ENCODE results near the gene TPK1.

The TPK1 gene

GRCh38 chr7:144565586-144565985, 270.3 kb downstream of the TPK1 start:
- Histone ChIP-seq H4K20me1 (ENCODE audit: control insufficient read depth, insufficient read depth, low read depth, low read length) (no peaks in the 10 kb centered on the region), H3K36me3 (ENCODE audit: control insufficient read depth, low read length) (no peaks in the 10 kb centered on the region), H3K9me2 (replicated peaks; ENCODE audit: control insufficient read depth, low read length) (no peaks in the 10 kb centered on the region), H3K4me2 (ENCODE audit: low read length) (no peak overlapping the region), H3K9me3 (ENCODE audit: control insufficient read depth, insufficient read depth, low read length) (no peaks in the 10 kb centered on the region), H3K27ac (ENCODE audit: low read depth, low read length) (no peak overlapping the region), H3K4me3 (ENCODE audit: low read length) (no peak overlapping the region), H3F3A (ENCODE audit: control insufficient read depth, insufficient read depth) (no peaks in the 10 kb centered on the region), H3K79me2 (ENCODE audit: control insufficient read depth, low read length) (no peaks in the 10 kb centered on the region), H3K27me3 (ENCODE audit: control insufficient read depth, low read length) (no peaks in the 10 kb centered on the region), H3K4me1 (ENCODE audit: control insufficient read depth, low read length) (no peaks in the 10 kb centered on the region)
- TF ChIP-seq CTCF (IDR thresholded peaks at IDR 0.05; ENCODE audit: low read depth, low read length, poor library complexity, severe bottlenecking): no peak
- TF ChIP-seq EZH2phosphoT487 (IDR thresholded peaks at IDR 0.05; ENCODE audit: borderline replicate concordance, low read length): no peak

GRCh38 chr7:144549861-144550260, 286.0 kb downstream of the TPK1 start:
- Histone ChIP-seq H3K4me1 (ENCODE audit: control insufficient read depth, low read length) (no peaks in the 10 kb centered on the region), H3K36me3 (ENCODE audit: control insufficient read depth, low read length) (no peaks in the 10 kb centered on the region), H3K4me3 (ENCODE audit: low read length) (no peak overlapping the region), H3K4me2 (ENCODE audit: low read length) (no peak overlapping the region), H4K20me1 (ENCODE audit: control insufficient read depth, insufficient read depth, low read depth, low read length) (no peaks in the 10 kb centered on the region), H3K9me3 (ENCODE audit: control insufficient read depth, insufficient read depth, low read length) (no peaks in the 10 kb centered on the region), H3K9me2 (replicated peaks; ENCODE audit: control insufficient read depth, low read length) (no peaks in the 10 kb centered on the region), H3K27me3 (ENCODE audit: control insufficient read depth, low read length) (no peaks in the 10 kb centered on the region), H3K79me2 (ENCODE audit: control insufficient read depth, low read length) (no peaks in the 10 kb centered on the region), H3K27ac (ENCODE audit: low read depth, low read length) (no peak overlapping the region), H3F3A (ENCODE audit: control insufficient read depth, insufficient read depth) (no peaks in the 10 kb centered on the region)
- TF ChIP-seq CTCF (IDR thresholded peaks at IDR 0.05; ENCODE audit: low read depth, low read length, poor library complexity, severe bottlenecking): no peak

GRCh38 chr7:144548556-144548955, 287.3 kb downstream of the TPK1 start:
- Histone ChIP-seq H3K9me3 (ENCODE audit: control insufficient read depth, insufficient read depth, low read length) (no peaks in the 10 kb centered on the region), H3K79me2 (ENCODE audit: control insufficient read depth, low read length) (no peaks in the 10 kb centered on the region), H3K4me3 (ENCODE audit: low read length) (no peak overlapping the region), H3K9me2 (replicated peaks; ENCODE audit: control insufficient read depth, low read length) (no peaks in the 10 kb centered on the region), H3K4me2 (ENCODE audit: low read length) (no peak overlapping the region), H3F3A (ENCODE audit: control insufficient read depth, insufficient read depth) (no peaks in the 10 kb centered on the region), H3K27ac (ENCODE audit: low read depth, low read length) (no peak overlapping the region), H3K4me1 (ENCODE audit: control insufficient read depth, low read length) (no peaks in the 10 kb centered on the region), H4K20me1 (ENCODE audit: control insufficient read depth, insufficient read depth, low read depth, low read length) (no peaks in the 10 kb centered on the region), H3K36me3 (ENCODE audit: control insufficient read depth, low read length) (no peaks in the 10 kb centered on the region), H3K27me3 (ENCODE audit: control insufficient read depth, low read length) (no peaks in the 10 kb centered on the region)
- TF ChIP-seq CTCF (IDR thresholded peaks at IDR 0.05; ENCODE audit: low read depth, low read length, poor library complexity, severe bottlenecking) (no peak), EZH2phosphoT487 (IDR thresholded peaks at IDR 0.05; ENCODE audit: borderline replicate concordance, low read length) (no peak)

- Histone ChIP-seq H3K9me2 (replicated peaks; ENCODE audit: control insufficient read depth, low read length) (no peaks in the 10 kb centered on the region), H3K4me2 (ENCODE audit: low read length) (no peak overlapping the region), H3K4me1 (ENCODE audit: control insufficient read depth, low read length) (no peaks in the 10 kb centered on the region), H3K27me3 (ENCODE audit: control insufficient read depth, low read length) (no peaks in the 10 kb centered on the region), H3F3A (ENCODE audit: control insufficient read depth, insufficient read depth) (no peaks in the 10 kb centered on the region), H3K4me3 (ENCODE audit: low read length) (no peak overlapping the region), H4K20me1 (ENCODE audit: control insufficient read depth, insufficient read depth, low read depth, low read length) (no peaks in the 10 kb centered on the region), H3K9me3 (ENCODE audit: control insufficient read depth, insufficient read depth, low read length) (no peaks in the 10 kb centered on the region), H3K27ac (ENCODE audit: low read depth, low read length) (no peak overlapping the region), H3K36me3 (ENCODE audit: control insufficient read depth, low read length) (no peaks in the 10 kb centered on the region), H3K79me2 (ENCODE audit: control insufficient read depth, low read length) (no peaks in the 10 kb centered on the region)
- TF ChIP-seq CTCF (IDR thresholded peaks at IDR 0.05; ENCODE audit: low read depth, low read length, poor library complexity, severe bottlenecking) (no peak), EZH2phosphoT487 (IDR thresholded peaks at IDR 0.05; ENCODE audit: borderline replicate concordance, low read length) (no peak)
Measured at GRCh38 chr7:144547888-144548287, 288.0 kb downstream of the TPK1 start.

Data from DOHH2 (cell line).